K562 (cell line): ENCODE data around the gene ANO9. TPM values are rescaled to one million over a fixed set of nuclear protein-coding genes. Genes with fewer than 3 reads are reported as not detected.

Experiments used
- CHD1 ChIP-seq: fragments of 200-600 bp; sonication (generic); IDR thresholded peaks from one replicate; pipeline ENCODE4 v1.6.1; 2012; ENCODE audit warnings: mild to moderate bottlenecking, moderate library complexity, low read length, inconsistent platforms
- ELF4 ChIP-seq: fragments of 450-650 bp; formaldehyde crosslinking; IDR thresholded peaks from 2 replicates; pipeline ENCODE4 v1.4.0; 2022; ENCODE audit warnings: missing genetic modification characterization
- FOS ChIP-seq: IDR thresholded peaks from 3 replicates; pipeline ENCODE4 v1.6.1; 2011; ENCODE audit not compliant: insufficient read length; ENCODE audit errors: extremely low read depth
- HLTF ChIP-seq: fragments of 450-650 bp; IDR thresholded peaks from 2 replicates; pipeline ENCODE4 v1.6.1; 2016
- IFI16 ChIP-seq: fragments of 250-450 bp; sonication (Bioruptor Pico); IDR thresholded peaks from 2 replicates; pipeline ENCODE4 v2.1.2; 2022; ENCODE audit warnings: mild to moderate bottlenecking, inconsistent platforms
- ILK ChIP-seq: fragments of 450-650 bp; IDR thresholded peaks from 2 replicates; pipeline ENCODE4 v1.6.1; 2016; ENCODE audit warnings: missing genetic modification characterization, low read depth, mild to moderate bottlenecking, missing compliant biosample characterization, moderate library complexity, borderline replicate concordance
- MAX ChIP-seq: sonication (generic); formaldehyde crosslinking; IDR thresholded peaks from 2 replicates; pipeline ENCODE4 v1.9.0; 2022; ENCODE audit warnings: mild to moderate bottlenecking, missing genetic modification reagents
- MLLT1 ChIP-seq, 2 experiments: fragments of 450-650 bp; IDR thresholded peaks; 2 replicates each; pipeline ENCODE4 v1.6.1; 2016
- TAF1 ChIP-seq: IDR thresholded peaks from 2 replicates; pipeline ENCODE4 v1.6.1; 2011; ENCODE audit warnings: mild to moderate bottlenecking, low read length, moderate library complexity; ENCODE audit not compliant: insufficient read depth, control insufficient read depth, severe bottlenecking; ENCODE audit errors: extremely low read depth
- TAF15 ChIP-seq: fragments of 200-400 bp; formaldehyde crosslinking; IDR thresholded peaks from 2 replicates; pipeline ENCODE4 v1.6.1; 2017; ENCODE audit warnings: mild to moderate bottlenecking, low read depth, low read length, moderate library complexity
- TCFL5 ChIP-seq: fragments of 250-450 bp; sonication (Bioruptor Pico); conservative IDR thresholded peaks from 2 replicates; pipeline ENCODE4 v1.6.1; 2021; ENCODE audit warnings: mild to moderate bottlenecking, moderate library complexity, matching md5 sums
- TEAD2 ChIP-seq: fragments of 450-650 bp; IDR thresholded peaks from 2 replicates; pipeline ENCODE4 v1.6.1; 2016; ENCODE audit warnings: missing genetic modification characterization, control low read depth, missing compliant biosample characterization
- XRCC4 ChIP-seq: IDR thresholded peaks from one replicate; pipeline ENCODE4 v1.6.1; 2011; ENCODE audit not compliant: insufficient read depth, insufficient read length; ENCODE audit errors: extremely low read depth
- YY1 ChIP-seq, 3 experiments: IDR thresholded peaks; 2 replicates each; pipeline ENCODE4 v1.6.1; 2011; ENCODE audit warnings: low read length in 2 of 3, mild to moderate bottlenecking in 2 of 3, moderate library complexity in 2 of 3, borderline replicate concordance in 1 of 3, control low read depth in 1 of 3, low read depth in 1 of 3; ENCODE audit not compliant: insufficient read depth in 3 of 3, insufficient replicate concordance in 2 of 3, control insufficient read depth in 1 of 3, insufficient read length in 1 of 3; ENCODE audit errors: extremely low read depth in 1 of 3
- ZNF24 ChIP-seq: fragments of 450-650 bp; IDR thresholded peaks from 2 replicates; pipeline ENCODE4 v1.6.1; 2016
- ZNF407 ChIP-seq: fragments of 450-650 bp; IDR thresholded peaks from 2 replicates; pipeline ENCODE4 v1.6.1; 2016; ENCODE audit warnings: low read depth
- ZNF785 ChIP-seq: fragments of 250-450 bp; sonication (Bioruptor Pico); IDR thresholded peaks from 2 replicates; pipeline ENCODE4 v1.4.0; 2020; ENCODE audit warnings: mild to moderate bottlenecking
- polyA plus RNA-seq, 8 experiments: library from polyadenylated mRNA; depleted of rRNA in 4 of 8; stranded (reverse) in 5 of 8; unstranded in 3 of 8; fragments of >200 nt; fragmentation: Nextera tagmentation in 2 of 8; fragmentation: Illumina TruSeq in 1 of 8; extraction: Ambion mirVana in 2 of 8; extraction: Trizol in 1 of 8; gene quantifications; 2 replicates each; pipeline versions ENCODE4 v1.2.1 to v1.2.3, GENCODE V29; 2011 to 2014; ENCODE audit warnings: inconsistent platforms in 1 of 8, missing spikeins in 1 of 8
- total RNA-seq, 7 experiments: library from RNA; depleted of rRNA in 6 of 7; stranded (reverse); fragments of >200 nt in 6 of 7; fragmentation: Illumina TruSeq in 2 of 7; extraction: Trizol in 2 of 7; gene quantifications; 2 replicates each; pipeline versions ENCODE4 v1.2.1 to v1.2.3, GENCODE V29; 2011 to 2021; ENCODE audit warnings: low replicate concordance in 1 of 7

ANO9 gene
- total and polyA plus RNA-seq, 9 of the 15 experiments (the other 6 are each of a cell fraction or from before 2014, with no cell fraction given), result 0.20 to 14.5 (median 4.5) TPM

GRCh38 chr11:460331-461199 lies 18.8 kb upstream of the ANO9 start (continued):
- TF ChIP-seq ILK (tag) (no peak), YY1 (IDR thresholded peaks at IDR 0.05; ENCODE audit: borderline replicate concordance in 1 of 3, control insufficient read depth in 1 of 3, extremely low read depth in 1 of 3, insufficient read depth in 3 of 3, insufficient read length in 1 of 3, insufficient replicate concordance in 2 of 3, low read depth in 1 of 3, low read length in 2 of 3) (no peak), FOS (no peak), XRCC4 (no peak), TCFL5 (CRISPR knock-in tag) (no peak), TEAD2 (tag) (no peak), CHD1 (no peak), ZNF785 (CRISPR knock-in tag) (no peak), HLTF (no peak), ELF4 (CRISPR knock-in tag) (no peak), TAF15 (no peak), MAX (CRISPR knock-in tag) (peak; percentile 99), IFI16 (CRISPR knock-in tag) (no peak), TAF1 (peak; percentile 7), MLLT1 (IDR thresholded peaks at IDR 0.05) (peak in 1 of 2 experiments; percentile 88; a peak in 2 of 4 replicates), ZNF24 (no peak; the same call in 1 of the 2 replicates), ZNF407 (peak; percentile 53)
